IMR-90 (cell line): ENCODE data around the gene RPN2. TPM values are rescaled to one million over a fixed set of nuclear protein-coding genes. Genes with fewer than 3 reads are reported as not detected.
A peak's percentile ranks its signal among the peaks of the same experiment; 100 is the strongest.

Experiments
- ATAC-seq: fragments of 200-7000 bp; cut with Tn5 transposase; 2 replicates; pipeline ENCODE4 v1.9.1; 2020; ENCODE audit warnings: low read depth, mild to moderate bottlenecking, moderate library complexity
- BruUV-seq: library from RNA; stranded (reverse); fragments of 400-500 nt; replicated peaks from 2 replicates; lab custom pipeline; 2021; lab: Mats Ljungman, UMichigan
- CTCF ChIA-PET: fragments of 300-600 bp; formaldehyde crosslinking; extraction: SDS; loops from one replicate; lab custom pipeline; 2021; ENCODE audit warnings: antibody characterized with exemption; lab: Yijun Ruan, JAX
- POLR2A ChIA-PET: fragments of 300-600 bp; sonication (Branson Sonifier 250); formaldehyde crosslinking; loops from one replicate; lab custom pipeline; 2022; ENCODE audit warnings: antibody characterized with exemption; ENCODE audit not compliant: unreplicated experiment; lab: Charles Lee
- DNase-seq: peaks from one replicate; pipeline ENCODE4 v3.0.0; 2013
- H2AFZ ChIP-seq: replicated peaks from 2 replicates; pipeline ENCODE3; 2013; ENCODE audit warnings: low read length, mild to moderate bottlenecking; ENCODE audit not compliant: poor library complexity
- H2AK5ac ChIP-seq: 2 replicates; pipeline ENCODE4 v1.6.1; 2013; ENCODE audit warnings: low read depth, low read length, inconsistent platforms
- H2AK9ac ChIP-seq: replicated peaks from 2 replicates; pipeline ENCODE3; 2013; ENCODE audit warnings: mild to moderate bottlenecking, low read depth, low read length, moderate library complexity; ENCODE audit not compliant: poor library complexity
- H2BK120ac ChIP-seq: 2 replicates; pipeline ENCODE4 v1.6.1; 2013; ENCODE audit warnings: low read depth, low read length, inconsistent platforms
- H2BK15ac ChIP-seq: 3 replicates; pipeline ENCODE4 v1.6.1; 2013; ENCODE audit warnings: low read depth, low read length, inconsistent platforms
- H2BK20ac ChIP-seq: 2 replicates; pipeline ENCODE4 v1.6.1; 2013; ENCODE audit warnings: low read depth, mild to moderate bottlenecking, inconsistent platforms, low read length, moderate library complexity
- H2BK5ac ChIP-seq: 2 replicates; pipeline ENCODE4 v1.6.1; 2013; ENCODE audit warnings: mild to moderate bottlenecking, low read depth, low read length, inconsistent platforms; ENCODE audit not compliant: poor library complexity, severe bottlenecking
- H3K14ac ChIP-seq: replicated peaks from 2 replicates; pipeline ENCODE4 v1.6.1; 2013; ENCODE audit warnings: low read depth, low read length, inconsistent platforms
- H3K18ac ChIP-seq: 2 replicates; pipeline ENCODE4 v1.6.1; 2013; ENCODE audit warnings: low read depth, low read length, control low read depth
- H3K23ac ChIP-seq: 2 replicates; pipeline ENCODE4 v1.6.1; 2013; ENCODE audit warnings: low read depth, low read length, inconsistent platforms
- H3K27ac ChIP-seq: 2 replicates; pipeline ENCODE4 v1.5.1; 2013; ENCODE audit warnings: mild to moderate bottlenecking, control low read depth, low read length; ENCODE audit not compliant: insufficient read depth
- H3K27me3 ChIP-seq: 2 replicates; pipeline ENCODE4 v1.6.1; 2013; ENCODE audit warnings: low read length; ENCODE audit not compliant: control insufficient read depth, insufficient read depth
- H3K36me3 ChIP-seq: 2 replicates; pipeline ENCODE4 v1.6.1; 2013; ENCODE audit warnings: low read length, mixed read lengths; ENCODE audit not compliant: control insufficient read depth, insufficient read depth
- H3K4ac ChIP-seq: 2 replicates; pipeline ENCODE4 v1.6.1; 2013; ENCODE audit warnings: low read depth, low read length, inconsistent platforms
- H3K4me1 ChIP-seq: 2 replicates; pipeline ENCODE4 v1.6.1; 2013; ENCODE audit warnings: low read length, mixed read lengths; ENCODE audit not compliant: control insufficient read depth, insufficient read depth
- H3K4me2 ChIP-seq: 2 replicates; pipeline ENCODE4 v1.6.1; 2013; ENCODE audit warnings: low read depth, mild to moderate bottlenecking, control low read depth, low read length, moderate library complexity
- H3K4me3 ChIP-seq: 2 replicates; pipeline ENCODE4 v1.5.1; 2013; ENCODE audit warnings: low read depth, mild to moderate bottlenecking, control low read depth, low read length, moderate library complexity; ENCODE audit not compliant: insufficient read depth
- H3K56ac ChIP-seq: 2 replicates; pipeline ENCODE4 v1.6.1; 2013; ENCODE audit warnings: low read length, inconsistent platforms; ENCODE audit not compliant: insufficient read depth; ENCODE audit errors: extremely low read depth
- H3K79me1 ChIP-seq, 2 experiments: 2 replicates each; pipeline ENCODE4 v1.6.1; 2013; ENCODE audit warnings: low read length in 2 of 2, inconsistent platforms in 1 of 2, low read depth in 1 of 2
- H3K9ac ChIP-seq: 2 replicates; pipeline ENCODE4 v1.6.1; 2013; ENCODE audit warnings: low read depth, low read length, control low read depth
- H3K9me1 ChIP-seq: 2 replicates; pipeline ENCODE4 v1.6.1; 2013; ENCODE audit warnings: low read length, inconsistent platforms; ENCODE audit not compliant: insufficient read depth
- H3K9me3 ChIP-seq: 2 replicates; pipeline ENCODE4 v1.6.1; 2013; ENCODE audit warnings: low read length; ENCODE audit not compliant: control insufficient read depth, insufficient read depth
- H4K20me1 ChIP-seq: 2 replicates; pipeline ENCODE4 v1.6.1; 2013; ENCODE audit warnings: low read length, inconsistent platforms; ENCODE audit not compliant: insufficient read depth
- H4K5ac ChIP-seq: 2 replicates; pipeline ENCODE4 v1.6.1; 2013; ENCODE audit warnings: mild to moderate bottlenecking, low read depth, low read length, control low read depth
- H4K8ac ChIP-seq, 2 experiments: 2 replicates each; pipeline ENCODE4 v1.6.1; 2013; ENCODE audit warnings: low read depth in 2 of 2, low read length in 2 of 2, control low read depth in 1 of 2, inconsistent platforms in 1 of 2
- H4K91ac ChIP-seq: 2 replicates; pipeline ENCODE4 v1.6.1; 2013; ENCODE audit warnings: low read depth, low read length, inconsistent platforms; ENCODE audit not compliant: insufficient read depth
- RAD21 ChIP-seq: IDR thresholded peaks from 2 replicates; pipeline ENCODE4 v1.6.1; 2012; ENCODE audit warnings: low read length, improper control_type of control experiment
- WGBS, 2 experiments: methylation state at CpG; one replicate each; pipeline versions ENCODE4 v1.1.5 to v1.1.7; 2013; ENCODE audit warnings: missing lambda C conversion rate in 2 of 2; ENCODE audit not compliant: insufficient read length in 1 of 2; ENCODE audit errors: extremely low coverage in 2 of 2; 5-methylcytosine and 5-hydroxymethylcytosine counted together
- dilution Hi-C: fragments of 300-500 bp; cut with HindIII; formaldehyde crosslinking; loops from one replicate; pipeline ENCODE4 v1.14.3; 2018; ENCODE audit warnings: low sequenced_read_pairs; ENCODE audit not compliant: unreplicated experiment
- in situ Hi-C: fragments of 300-500 bp; cut with MboI; formaldehyde crosslinking; loops from 3 replicates; pipeline ENCODE4 v1.14.3; 2019; ENCODE audit warnings: low sequenced_read_pairs, inconsistent platforms, mixed read lengths
- intact Hi-C: fragments of 100-400 bp; cut with micrococcal nuclease; formaldehyde crosslinking; loops from 2 replicates; pipeline ENCODE4 v1.10.0; 2022
- polyA plus RNA-seq, 3 experiments: library from polyadenylated mRNA; depleted of rRNA; stranded (reverse); fragments of >200 nt; gene quantifications; 2 replicates each; pipeline ENCODE4 v1.2.3, GENCODE V29; 2012; ENCODE audit warnings: low replicate concordance in 1 of 3
- total RNA-seq: library from RNA; depleted of rRNA; stranded (reverse); fragments of >200 nt; gene quantifications from 2 replicates; pipeline ENCODE4 v1.2.3, GENCODE V29; 2012

RPN2 gene
- total and polyA plus RNA-seq, 2 of the 4 experiments (the other 2 are of a cell fraction), result 305 to 481 TPM

- H3K9ac ChIP-seq, result no peak overlapping the region
- H3K23ac ChIP-seq, result no peak overlapping the region
- no peaks in the 10 kb centered on the region for H4K20me1 ChIP-seq
- H3K4me3 ChIP-seq, result no peak overlapping the region
- no peaks in the 10 kb centered on the region for H3K9me1 ChIP-seq
- no peak overlapping the region for H2AK9ac ChIP-seq
- intact Hi-C loops, result no loop called here
- H2BK20ac ChIP-seq, result no peak overlapping the region
- in situ Hi-C loops, result no loop called here
- H2BK15ac ChIP-seq, result no peak overlapping the region
- TF ChIP-seq RAD21, result no peak
- H3K56ac ChIP-seq, result no peak overlapping the region
- no TSS peak for BruUV-seq
- dilution Hi-C loops, result no loop called here
- H3K4me1 ChIP-seq, result no peaks in the 10 kb centered on the region
- ChIA-PET CTCF (no interaction called here), POLR2A (no interaction called here)
- H3K36me3 ChIP-seq, result no peaks in the 10 kb centered on the region
- H4K5ac ChIP-seq, result no peak overlapping the region; the same call in 1 of the 2 replicates
- H4K91ac ChIP-seq, result no peak overlapping the region
- H3K4me2 ChIP-seq, result no peak overlapping the region
- no peak overlapping the region for H2BK5ac ChIP-seq
- H3K4ac ChIP-seq, result no peak overlapping the region
- no peak overlapping the region for H3K27ac ChIP-seq
- H2BK120ac ChIP-seq, result no peak overlapping the region
- H3K14ac ChIP-seq, result no peak overlapping the region
- H4K8ac ChIP-seq, result peak overlapping the region in 1 of 2 experiments; percentile 88; a peak in 1 of 4 replicates
- no peak overlapping the region for H2AK5ac ChIP-seq
- ATAC-seq, result no peak
- no CpG with 5 or more reads among the region's 4 CpGs for WGBS, 2 experiments
- H3K18ac ChIP-seq, result no peak overlapping the region
- no peaks in the 10 kb centered on the region for H3K9me3 ChIP-seq
- H2AFZ ChIP-seq, result no peak overlapping the region
- DNase-seq, result no peak
- peaks cover 5 to 36% of the 10 kb centered on the region in 2 experiments; a peak in 2 of 4 replicates for H3K79me1 ChIP-seq
- no peaks in the 10 kb centered on the region; the same call in 1 of the 2 replicates for H3K27me3 ChIP-seq
Measured at GRCh38 chr20:37288091-37288490, 109.0 kb downstream of the RPN2 start.
